Measurements from ENCODE around the gene LRRC38. TPM values are rescaled to one million over a fixed set of nuclear protein-coding genes. Genes with fewer than 3 reads are reported as not detected.

LRRC38 gene
- total RNA-seq, 4 donors from 2014 or later = 0.17 TPM; not detected in 3

DNA sequence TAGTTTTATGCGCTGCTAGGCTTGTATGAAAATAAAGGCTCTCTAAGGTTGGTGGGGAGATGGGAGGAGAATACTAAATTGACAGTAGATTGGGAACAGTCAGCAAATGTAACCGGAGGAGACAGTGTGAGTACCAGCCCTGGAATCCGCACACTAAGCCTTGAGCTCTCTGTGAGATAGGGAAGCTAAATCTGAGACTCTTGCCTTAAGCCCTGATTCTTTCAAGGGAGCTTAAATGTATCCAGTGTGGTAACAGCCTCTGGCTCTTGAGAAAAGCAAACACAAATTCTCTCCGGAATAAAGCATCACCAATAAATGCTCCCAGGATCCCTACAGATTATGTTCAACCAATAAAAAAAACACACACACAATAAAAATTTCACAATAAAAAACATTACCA is 36.9 kb upstream of the LRRC38 start:
- Histone ChIP-seq H3K4me1 (no peaks in the 10 kb centered on the region), H3K27me3 (peaks cover 0 to 10% (median 0%) of the 10 kb centered on the region in 4 donors), H3K4me3 (no peak overlapping the region), H3K36me3 (no peaks in the 10 kb centered on the region), H3K9me3 (no peaks in the 10 kb centered on the region), H3K27ac (replicated peaks in 1 of 4) (no peak overlapping the region)
- 71% methylated on average over 4 of the region's 4 CpGs for WGBS
- no peak for DNase-seq (ENCODE audit: extremely low spot score)
- intact Hi-C loops (cut with DNase I) = no loop called here
- TF ChIP-seq POLR2AphosphoS5 (IDR thresholded peaks at IDR 0.05) = no peak
- TF ChIP-seq EP300 (IDR thresholded peaks at IDR 0.05) = no peak
- TF ChIP-seq CTCF (IDR thresholded peaks at IDR 0.05) = no peak
- TF ChIP-seq POLR2A (IDR thresholded peaks at IDR 0.05; ENCODE audit: low read depth) = no peak

DNA sequence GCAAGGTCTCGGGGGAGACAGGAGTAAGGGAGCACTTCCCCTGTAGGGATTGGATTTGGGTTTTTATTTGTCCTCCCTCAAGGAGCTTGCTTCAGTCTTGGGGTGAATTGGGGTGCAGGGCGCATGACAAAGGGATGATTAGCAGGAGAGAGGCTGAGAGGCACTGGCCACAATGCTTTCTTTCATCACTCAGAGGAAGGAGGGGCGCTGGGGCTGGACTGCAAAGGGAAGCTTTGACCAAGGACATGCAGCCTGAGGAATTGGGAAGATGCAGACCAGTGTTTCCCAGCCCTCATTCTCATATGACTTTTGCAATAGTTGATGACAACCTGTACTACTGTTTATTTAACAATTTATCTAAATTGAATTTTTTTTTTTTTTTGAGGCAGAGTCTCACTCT is 35.7 kb upstream of the LRRC38 start:
- intact Hi-C loops (cut with DNase I) = no loop called here
- H3K36me3 ChIP-seq = no peaks in the 10 kb centered on the region
- TF ChIP-seq CTCF (IDR thresholded peaks at IDR 0.05) (no peak), EP300 (IDR thresholded peaks at IDR 0.05) (no peak), POLR2A (IDR thresholded peaks at IDR 0.05; ENCODE audit: low read depth) (no peak), POLR2AphosphoS5 (IDR thresholded peaks at IDR 0.05) (no peak)
- H3K4me3 ChIP-seq = no peak overlapping the region
- no peaks in the 10 kb centered on the region for H3K4me1 ChIP-seq
- DNase-seq (ENCODE audit: extremely low spot score) = no peak
- no peaks in the 10 kb centered on the region for H3K9me3 ChIP-seq
- no peak overlapping the region for H3K27ac ChIP-seq (replicated peaks in 1 of 4)
- 75% methylated on average over 3 of the region's 3 CpGs for WGBS
- peaks cover 0 to 10% (median 0%) of the 10 kb centered on the region in 4 donors for H3K27me3 ChIP-seq

DNA sequence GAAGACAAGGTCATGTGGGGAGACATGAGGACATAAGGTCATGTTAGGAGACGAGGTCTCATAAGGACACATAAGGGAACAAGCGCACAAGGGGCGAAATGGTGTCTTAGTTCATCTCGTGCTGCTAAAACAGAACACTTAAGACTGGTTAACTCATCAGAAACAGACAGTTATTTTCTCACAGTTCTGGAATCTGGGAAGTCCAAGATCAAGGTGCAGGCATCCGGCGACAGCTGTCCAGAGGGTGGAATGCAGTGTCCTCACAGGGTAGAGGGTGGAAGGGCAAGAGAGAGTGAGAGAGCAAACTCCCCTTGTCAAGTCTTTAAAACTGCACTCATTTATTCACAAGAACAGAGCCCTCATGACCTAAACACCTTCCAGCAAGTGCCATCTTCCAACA is 35.2 kb upstream of the LRRC38 start:
- no peak for TF ChIP-seq CTCF (IDR thresholded peaks at IDR 0.05)
- no peak for TF ChIP-seq EP300 (IDR thresholded peaks at IDR 0.05)
- no peak for TF ChIP-seq POLR2A (IDR thresholded peaks at IDR 0.05; ENCODE audit: low read depth)
- TF ChIP-seq POLR2AphosphoS5 (IDR thresholded peaks at IDR 0.05) = no peak
- Histone ChIP-seq H3K4me1 (peaks cover 0 to 5% (median 3%) of the 10 kb centered on the region in 4 donors), H3K27ac (replicated peaks in 1 of 4) (no peak overlapping the region), H3K36me3 (no peaks in the 10 kb centered on the region), H3K27me3 (peaks cover 0 to 10% (median 0%) of the 10 kb centered on the region in 4 donors), H3K9me3 (no peaks in the 10 kb centered on the region), H3K4me3 (no peak overlapping the region)
- DNase-seq (ENCODE audit: extremely low spot score) = no peak
- intact Hi-C loops (cut with DNase I) = no loop called here
- 73% methylated on average over 6 of the region's 6 CpGs for WGBS

DNA sequence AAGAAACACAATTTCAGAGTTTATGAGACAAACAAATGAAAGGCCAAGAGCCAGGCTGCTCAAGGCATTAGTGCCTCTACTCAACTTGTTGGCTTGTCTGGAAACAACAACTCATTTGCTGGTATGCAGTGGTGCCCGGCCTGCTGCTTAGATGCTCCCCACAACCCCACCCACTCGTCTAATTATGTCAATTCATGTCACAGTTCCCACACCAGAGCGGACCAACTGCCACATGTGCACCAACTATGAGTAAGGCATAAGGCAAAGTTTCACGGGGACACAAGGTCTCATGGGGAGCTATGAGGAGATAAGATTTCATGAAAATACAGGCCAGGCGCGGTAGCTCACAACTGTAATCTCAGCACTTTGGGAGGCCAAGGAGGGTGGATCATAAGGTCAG is 34.5 kb upstream of the LRRC38 start:
- no peak for TF ChIP-seq POLR2AphosphoS5 (IDR thresholded peaks at IDR 0.05)
- H3K4me1 ChIP-seq = peaks cover 5 to 12% (median 8%) of the 10 kb centered on the region in 4 donors
- DNase-seq (ENCODE audit: extremely low spot score) = no peak
- H3K4me3 ChIP-seq = no peak overlapping the region
- peaks cover 0 to 10% (median 0%) of the 10 kb centered on the region in 4 donors for H3K27me3 ChIP-seq
- H3K27ac ChIP-seq (replicated peaks in 1 of 4) = no peak overlapping the region
- intact Hi-C loops (cut with DNase I) = no loop called here
- 89% methylated on average over 6 of the region's 6 CpGs for WGBS
- no peaks in the 10 kb centered on the region for H3K9me3 ChIP-seq
- H3K36me3 ChIP-seq = no peaks in the 10 kb centered on the region

DNA sequence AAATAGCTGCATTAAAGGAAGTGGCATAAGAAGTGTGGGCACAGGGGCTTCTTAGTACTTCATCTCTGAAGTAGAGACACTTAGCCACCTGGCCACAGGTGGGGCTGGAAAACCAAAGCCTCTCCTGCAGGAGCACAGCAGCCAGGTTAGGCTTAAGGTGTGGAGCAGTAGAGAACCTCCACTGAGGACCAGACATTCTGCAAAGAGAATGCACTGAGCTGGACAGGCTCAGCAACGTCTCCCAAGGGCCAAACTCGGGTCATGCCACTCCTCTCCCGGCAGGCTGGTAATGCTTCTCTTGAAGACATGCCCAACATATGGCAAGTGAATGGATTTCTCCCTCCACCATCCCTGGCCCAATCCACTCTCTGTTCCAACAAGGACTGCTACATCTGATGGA is 33.0 kb upstream of the LRRC38 start:
- Histone ChIP-seq H3K4me3 (no peak overlapping the region), H3K27ac (replicated peaks in 1 of 4) (no peak overlapping the region), H3K27me3 (peaks cover 0 to 10% (median 0%) of the 10 kb centered on the region in 4 donors), H3K4me1 (peaks cover 6 to 13% (median 10%) of the 10 kb centered on the region in 4 donors), H3K36me3 (no peaks in the 10 kb centered on the region), H3K9me3 (no peaks in the 10 kb centered on the region)
- WGBS = 47% methylated on average over 3 of the region's 3 CpGs
- DNase-seq (ENCODE audit: extremely low spot score) = no peak
- no peak for TF ChIP-seq POLR2A (IDR thresholded peaks at IDR 0.05; ENCODE audit: low read depth)
- no peak for TF ChIP-seq CTCF (IDR thresholded peaks at IDR 0.05)
- no peak for TF ChIP-seq POLR2AphosphoS5 (IDR thresholded peaks at IDR 0.05)
- TF ChIP-seq EP300 (IDR thresholded peaks at IDR 0.05) = no peak
- intact Hi-C loops (cut with DNase I) = no loop called here
